IMR-90 (cell line): ENCODE measurements around the gene CFC1B.
"Not testable (repeated sequence)": the region's sequence is repeated elsewhere in the genome, so short reads cannot be mapped to it uniquely, and the experiment has no call there.

Experiments used
- CEBPB ChIP-seq: IDR thresholded peaks from 2 replicates; pipeline ENCODE4 v1.6.1; 2012; ENCODE audit warnings: low read depth, low read length, improper control_type of control experiment
- CHD1 ChIP-seq: IDR thresholded peaks from 2 replicates; pipeline ENCODE4 v1.6.1; 2012; ENCODE audit warnings: low read depth, low read length, improper control_type of control experiment
- CTCF ChIP-seq: conservative IDR thresholded peaks from 2 replicates; pipeline ENCODE4 v1.5.1; 2012; ENCODE audit warnings: mild to moderate bottlenecking, low read depth, low read length, improper control_type of control experiment
- FOS ChIP-seq: fragments of 150-350 bp; IDR thresholded peaks from 2 replicates; pipeline ENCODE4 v1.6.1; 2016; ENCODE audit warnings: low read depth, low read length
- MAFK ChIP-seq: IDR thresholded peaks from 2 replicates; pipeline ENCODE4 v1.6.1; 2012; ENCODE audit warnings: low read depth, low read length, improper control_type of control experiment
- MXI1 ChIP-seq: IDR thresholded peaks from 2 replicates; pipeline ENCODE4 v1.6.1; 2012; ENCODE audit warnings: low read depth, mild to moderate bottlenecking, low read length, moderate library complexity, borderline replicate concordance
- NFE2L2 ChIP-seq: fragments of 150-350 bp; IDR thresholded peaks from 2 replicates; pipeline ENCODE4 v1.6.1; 2016; ENCODE audit warnings: low read depth, mild to moderate bottlenecking, low read length
- POLR2A ChIP-seq: IDR thresholded peaks from 2 replicates; pipeline ENCODE4 v1.6.1; 2012; ENCODE audit warnings: mild to moderate bottlenecking, low read depth, low read length
- RAD21 ChIP-seq: IDR thresholded peaks from 2 replicates; pipeline ENCODE4 v1.6.1; 2012; ENCODE audit warnings: low read length, improper control_type of control experiment
- RFX5 ChIP-seq: IDR thresholded peaks from 2 replicates; pipeline ENCODE4 v1.8.0; 2012; ENCODE audit warnings: low read depth, mild to moderate bottlenecking, low read length, moderate library complexity
- SMC3 ChIP-seq: fragments of 150-350 bp; IDR thresholded peaks from 2 replicates; pipeline ENCODE4 v1.6.1; 2016; ENCODE audit warnings: low read depth, mild to moderate bottlenecking, antibody characterized with exemption, low read length, moderate library complexity
- TF ChIP-seq, protein P1 (sequence below): fragments of 150-350 bp; IDR thresholded peaks from 2 replicates; pipeline ENCODE4 v1.6.1; 2017; ENCODE audit warnings: mild to moderate bottlenecking, antibody characterized with exemption, low read length, low read depth

- not testable (repeated sequence) for TF ChIP-seq CTCF, POLR2A, RFX5, SMC3, CEBPB, RAD21, FOS, MXI1, MAFK, NFE2L2, CHD1
- TF ChIP-seq, protein P1, sequence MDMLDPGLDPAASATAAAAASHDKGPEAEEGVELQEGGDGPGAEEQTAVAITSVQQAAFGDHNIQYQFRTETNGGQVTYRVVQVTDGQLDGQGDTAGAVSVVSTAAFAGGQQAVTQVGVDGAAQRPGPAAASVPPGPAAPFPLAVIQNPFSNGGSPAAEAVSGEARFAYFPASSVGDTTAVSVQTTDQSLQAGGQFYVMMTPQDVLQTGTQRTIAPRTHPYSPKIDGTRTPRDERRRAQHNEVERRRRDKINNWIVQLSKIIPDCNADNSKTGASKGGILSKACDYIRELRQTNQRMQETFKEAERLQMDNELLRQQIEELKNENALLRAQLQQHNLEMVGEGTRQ = not testable (repeated sequence)
Measured at GRCh38 chr2:130536654-130537053, 15.6 kb downstream of the CFC1B start.
